GM12891 (cell line): Measurements from ENCODE around the gene GAK.

Source experiments
- PAX5 ChIP-seq: IDR thresholded peaks from 2 replicates; pipeline ENCODE4 v1.6.1; 2011; ENCODE audit warnings: low read length, moderate library complexity, mild to moderate bottlenecking; ENCODE audit not compliant: insufficient read depth, severe bottlenecking
- TAF1 ChIP-seq: IDR thresholded peaks from 2 replicates; pipeline ENCODE4 v1.6.1; 2011; ENCODE audit warnings: low read depth, low read length, control low read depth

DNA sequence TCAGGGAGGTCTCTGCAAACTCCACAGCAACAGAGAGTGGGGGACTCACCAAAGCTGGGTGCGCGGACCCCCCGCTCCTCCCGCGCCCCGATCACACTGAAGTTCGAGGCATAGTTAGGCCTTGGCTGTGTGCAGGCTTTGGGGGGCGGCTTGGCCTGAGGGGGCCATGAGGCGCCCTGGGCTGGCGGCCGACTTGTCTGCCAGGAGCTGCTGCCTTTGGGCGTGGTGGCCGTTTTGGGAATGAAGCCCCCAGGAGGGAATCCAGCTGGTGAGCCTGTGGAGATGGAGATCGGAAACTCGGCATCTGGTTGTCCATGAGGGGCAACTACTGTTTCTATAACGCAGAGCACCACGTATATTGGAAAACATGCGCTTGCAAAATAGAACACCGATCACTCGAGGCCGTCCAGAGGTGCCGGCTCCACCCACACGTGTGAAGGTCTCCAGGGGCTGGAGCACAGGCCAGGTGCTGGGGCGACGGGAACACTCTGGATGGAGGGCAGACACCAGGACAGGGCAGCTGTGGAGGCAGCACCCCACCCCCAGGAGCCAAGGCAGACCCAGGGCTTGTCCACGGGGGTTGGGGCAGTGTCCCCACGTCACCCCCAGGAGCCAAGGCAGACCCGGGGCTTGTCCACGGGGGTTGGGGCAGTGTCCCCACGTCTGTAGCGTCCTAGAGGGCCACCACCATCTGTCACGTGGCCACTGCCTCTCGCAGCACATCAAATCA, 80.2 kb downstream of the GAK start:
- TF ChIP-seq PAX5, result no peak
- TF ChIP-seq TAF1, result no peak
